H9 (cell line): ENCODE data around the gene RAD51. TPM values are rescaled to one million over a fixed set of nuclear protein-coding genes. Genes with fewer than 3 reads are reported as not detected.

Experiments used
- DNase-seq: peaks from one replicate; pipeline ENCODE4 v3.0.0-alpha.2; 2017
- H2AFZ ChIP-seq: one replicate; pipeline ENCODE4 v1.6.1; 2013; ENCODE audit warnings: mild to moderate bottlenecking, low read length, control low read depth, moderate library complexity
- H2AK5ac ChIP-seq: 2 replicates; pipeline ENCODE4 v1.6.1; 2013; ENCODE audit warnings: low read length, control low read depth, mixed read lengths; ENCODE audit not compliant: insufficient read length
- H2BK120ac ChIP-seq: one replicate; pipeline ENCODE4 v1.6.1; 2013; ENCODE audit warnings: low read depth, mild to moderate bottlenecking, low read length, control low read depth, inconsistent platforms; ENCODE audit not compliant: poor library complexity, severe bottlenecking
- H2BK12ac ChIP-seq: 2 replicates; pipeline ENCODE4 v1.6.1; 2013; ENCODE audit warnings: low read length, control low read depth, mixed read lengths, low read depth; ENCODE audit not compliant: insufficient read length
- H2BK15ac ChIP-seq: 2 replicates; pipeline ENCODE4 v1.6.1; 2013; ENCODE audit warnings: low read depth, low read length, control low read depth
- H2BK20ac ChIP-seq: one replicate; pipeline ENCODE4 v1.6.1; 2013; ENCODE audit warnings: low read depth, mild to moderate bottlenecking, low read length, control low read depth, inconsistent platforms; ENCODE audit not compliant: poor library complexity, severe bottlenecking
- H2BK5ac ChIP-seq: 2 replicates; pipeline ENCODE4 v1.6.1; 2013; ENCODE audit warnings: low read length, control low read depth, mixed read lengths; ENCODE audit not compliant: insufficient read length
- H3K14ac ChIP-seq: 2 replicates; pipeline ENCODE4 v1.6.1; 2013; ENCODE audit warnings: low read length, control low read depth; ENCODE audit not compliant: insufficient read depth
- H3K18ac ChIP-seq: 2 replicates; pipeline ENCODE4 v1.6.1; 2013; ENCODE audit warnings: low read depth, mild to moderate bottlenecking, mixed read lengths, low read length, control low read depth; ENCODE audit not compliant: insufficient read length
- H3K23ac ChIP-seq: 2 replicates; pipeline ENCODE4 v1.6.1; 2013; ENCODE audit warnings: low read length, control low read depth, mixed read lengths, low read depth; ENCODE audit not compliant: insufficient read length
- H3K23me2 ChIP-seq: 2 replicates; pipeline ENCODE4 v1.6.1; 2013; ENCODE audit warnings: low read depth, mild to moderate bottlenecking, mixed read lengths, low read length, control low read depth; ENCODE audit not compliant: insufficient read length, poor library complexity, severe bottlenecking
- H3K27ac ChIP-seq: 2 replicates; pipeline ENCODE4 v1.5.1; 2013; ENCODE audit warnings: low read length, control low read depth, mixed read lengths, low read depth; ENCODE audit not compliant: insufficient read length
- H3K27me3 ChIP-seq: 2 replicates; pipeline ENCODE4 v1.6.1; 2013; ENCODE audit warnings: low read length, control low read depth, inconsistent platforms; ENCODE audit not compliant: insufficient read depth
- H3K4ac ChIP-seq: 2 replicates; pipeline ENCODE4 v1.6.1; 2013; ENCODE audit warnings: low read depth, mild to moderate bottlenecking, control low read depth, inconsistent platforms, low read length, moderate library complexity
- H3K4me1 ChIP-seq: 2 replicates; pipeline ENCODE4 v1.6.1; 2013; ENCODE audit warnings: low read length, control low read depth, inconsistent platforms; ENCODE audit not compliant: insufficient read depth
- H3K4me2 ChIP-seq: 2 replicates; pipeline ENCODE4 v1.6.1; 2013; ENCODE audit warnings: low read length, control low read depth, mixed read lengths; ENCODE audit not compliant: insufficient read length, insufficient read depth
- H3K56ac ChIP-seq: 2 replicates; pipeline ENCODE4 v1.6.1; 2013; ENCODE audit warnings: low read depth, mild to moderate bottlenecking, mixed read lengths, low read length, control low read depth; ENCODE audit not compliant: insufficient read length
- H3K79me1 ChIP-seq: 2 replicates; pipeline ENCODE4 v1.6.1; 2013; ENCODE audit warnings: low read depth, mild to moderate bottlenecking, moderate library complexity, low read length, control low read depth, inconsistent platforms; ENCODE audit not compliant: insufficient read depth, poor library complexity, severe bottlenecking
- H3K79me2 ChIP-seq: 2 replicates; pipeline ENCODE4 v1.6.1; 2013; ENCODE audit warnings: low read length, control low read depth, inconsistent platforms; ENCODE audit not compliant: insufficient read depth
- H3K9ac ChIP-seq: 2 replicates; pipeline ENCODE4 v1.6.1; 2013; ENCODE audit warnings: low read length, control low read depth, mixed read lengths; ENCODE audit not compliant: insufficient read length; ENCODE audit errors: extremely low read depth
- H3K9me3 ChIP-seq: one replicate; pipeline ENCODE4 v1.6.1; 2013; ENCODE audit warnings: low read depth, low read length, inconsistent platforms; ENCODE audit not compliant: control insufficient read depth
- H3T11ph ChIP-seq: one replicate; pipeline ENCODE4 v1.6.1; 2013; ENCODE audit warnings: mild to moderate bottlenecking, low read length, control low read depth, inconsistent platforms
- H4K20me1 ChIP-seq: one replicate; pipeline ENCODE4 v1.6.1; 2013; ENCODE audit not compliant: control insufficient read depth, insufficient read length, insufficient read depth
- H4K5ac ChIP-seq: 2 replicates; pipeline ENCODE4 v1.6.1; 2013; ENCODE audit warnings: low read depth, mild to moderate bottlenecking, mixed read lengths, low read length, control low read depth; ENCODE audit not compliant: insufficient read length
- H4K8ac ChIP-seq: replicated peaks from 2 replicates; pipeline ENCODE4 v1.6.1; 2013; ENCODE audit warnings: low read length, control low read depth, mixed read lengths, low read depth; ENCODE audit not compliant: insufficient read length
- H4K91ac ChIP-seq: 2 replicates; pipeline ENCODE4 v1.6.1; 2013; ENCODE audit warnings: low read depth, mild to moderate bottlenecking, moderate library complexity, mixed read lengths, low read length, control low read depth; ENCODE audit not compliant: insufficient read length
- H3K27ac Mint-ChIP-seq, 3 experiments: 2 replicates in 2 of 3; 3 replicates in 1 of 3; pipeline ENCODE4 v1.8.0; 2020 to 2021; ENCODE audit warnings: mixed read lengths in 3 of 3, mild to moderate bottlenecking in 1 of 3, moderate library complexity in 1 of 3
- H3K27me3 Mint-ChIP-seq: 2 replicates; pipeline ENCODE4 v1.8.0; 2021; ENCODE audit warnings: low read depth, mild to moderate bottlenecking, moderate library complexity, mixed read lengths
- H3K36me3 Mint-ChIP-seq, 3 experiments: 2 replicates in 2 of 3; 3 replicates in 1 of 3; pipeline ENCODE4 v1.8.0; 2020 to 2021; ENCODE audit warnings: low read depth in 3 of 3, mixed read lengths in 3 of 3; ENCODE audit not compliant: insufficient read depth in 1 of 3
- H3K4me1 Mint-ChIP-seq, 2 experiments: 2 replicates each; pipeline ENCODE4 v1.8.0; 2020; ENCODE audit warnings: mixed read lengths in 2 of 2
- H3K4me3 Mint-ChIP-seq, 2 experiments: 2 replicates in 1 of 2; 3 replicates in 1 of 2; pipeline ENCODE4 v1.8.0; 2020 to 2021; ENCODE audit warnings: mild to moderate bottlenecking in 2 of 2, mixed read lengths in 2 of 2, moderate library complexity in 1 of 2
- H3K9me3 Mint-ChIP-seq, 2 experiments: 2 replicates in 1 of 2; 3 replicates in 1 of 2; pipeline ENCODE4 v1.8.0; 2020; ENCODE audit warnings: mild to moderate bottlenecking in 2 of 2, mixed read lengths in 2 of 2, moderate library complexity in 1 of 2
- CTCF ChIP-seq: fragments of 200-600 bp; sonication (generic); conservative IDR thresholded peaks from 3 replicates; pipeline ENCODE4 v1.8.0; 2021; ENCODE audit warnings: antibody characterized with exemption, mild to moderate bottlenecking
- WGBS: extraction: QIAGEN DNeasy Blood & Tissue Kit; methylation state at CpG from one replicate; pipeline ENCODE4 v1.1.7; 2013; ENCODE audit warnings: missing lambda C conversion rate, low lambda C conversion rate, mixed read lengths; ENCODE audit not compliant: insufficient read length; ENCODE audit errors: extremely low coverage; 5-methylcytosine and 5-hydroxymethylcytosine counted together
- total RNA-seq: library from RNA; stranded (reverse); gene quantifications from 2 replicates; pipeline ENCODE4 v1.2.1, GENCODE V29; 2021

RAD51 gene
- total RNA-seq, 1 experiment from 2014 or later: 39.2 TPM

GRCh38 chr15:40691737-40692136, 3.2 kb upstream of the RAD51 start:
- H4K91ac ChIP-seq: no peak overlapping the region
- no peak overlapping the region for H4K5ac ChIP-seq
- H3K18ac ChIP-seq: no peak overlapping the region
- H3K4me2 ChIP-seq: no peak overlapping the region
- H2BK5ac ChIP-seq: no peak overlapping the region
- H2AK5ac ChIP-seq: no peak overlapping the region
- H3K9ac ChIP-seq: no peak overlapping the region
- Mint-ChIP-seq H3K27me3 (no peaks in the 10 kb centered on the region; the same call in 1 of the 2 replicates), H3K9me3 (peaks cover 1 to 3% of the 10 kb centered on the region in 2 experiments; a peak in 2 of 5 replicates), H3K27ac (no peak overlapping the region; a peak in 1 of 7 replicates), H3K36me3 (peaks cover 4 to 16% (median 12%) of the 10 kb centered on the region in 3 experiments; a peak in 6 of 7 replicates), H3K4me1 (peaks cover 17 to 26% of the 10 kb centered on the region in 2 experiments), H3K4me3 (no peak overlapping the region; a peak in 2 of 5 replicates)
- H2BK120ac ChIP-seq: no peak overlapping the region
- WGBS: no CpG with 5 or more reads among the region's 4 CpGs
- H4K8ac ChIP-seq: no peak overlapping the region
- no peaks in the 10 kb centered on the region for H3K9me3 ChIP-seq
- no peak for TF ChIP-seq CTCF
- DNase-seq: no peak
- no peaks in the 10 kb centered on the region for H3K27me3 ChIP-seq
- H3K23me2 ChIP-seq: no peaks in the 10 kb centered on the region
- H3K23ac ChIP-seq: no peak overlapping the region
- H3K14ac ChIP-seq: no peak overlapping the region
- H3T11ph ChIP-seq: no peak overlapping the region
- no peak overlapping the region for H2BK15ac ChIP-seq
- no peak overlapping the region for H2BK20ac ChIP-seq
- H3K79me2 ChIP-seq: no peaks in the 10 kb centered on the region; the same call in 1 of the 2 replicates
- H3K79me1 ChIP-seq: no peaks in the 10 kb centered on the region
- H3K27ac ChIP-seq: no peak overlapping the region
- no peak overlapping the region for H3K56ac ChIP-seq
- H3K4me1 ChIP-seq: no peaks in the 10 kb centered on the region; the same call in 1 of the 2 replicates
- H4K20me1 ChIP-seq: no peaks in the 10 kb centered on the region
- no peak overlapping the region for H3K4ac ChIP-seq
- no peak overlapping the region for H2AFZ ChIP-seq
- no peak overlapping the region for H2BK12ac ChIP-seq
